Sigmoid colon (tissue), 3 donors: ENCODE measurements around the gene PTBP3.

ENCODE experiments used
- POLR2A ChIP-seq, 2 donors: fragments of 450-650 bp; IDR thresholded peaks; one replicate each; pipeline ENCODE4 v1.6.1; 2016; ENCODE audit warnings: antibody characterized with exemption in 2 of 2, mild to moderate bottlenecking in 2 of 2, moderate library complexity in 2 of 2
- TF ChIP-seq, protein P1 (sequence below), 4 experiments: fragments of 450-650 bp in 3 of 4; fragments of 200-600 bp in 1 of 4; IDR thresholded peaks; one replicate each; pipeline ENCODE4 v1.5.1; 2016 to 2019; ENCODE audit warnings: antibody characterized with exemption in 4 of 4, mild to moderate bottlenecking in 3 of 4, moderate library complexity in 2 of 4

DNA sequence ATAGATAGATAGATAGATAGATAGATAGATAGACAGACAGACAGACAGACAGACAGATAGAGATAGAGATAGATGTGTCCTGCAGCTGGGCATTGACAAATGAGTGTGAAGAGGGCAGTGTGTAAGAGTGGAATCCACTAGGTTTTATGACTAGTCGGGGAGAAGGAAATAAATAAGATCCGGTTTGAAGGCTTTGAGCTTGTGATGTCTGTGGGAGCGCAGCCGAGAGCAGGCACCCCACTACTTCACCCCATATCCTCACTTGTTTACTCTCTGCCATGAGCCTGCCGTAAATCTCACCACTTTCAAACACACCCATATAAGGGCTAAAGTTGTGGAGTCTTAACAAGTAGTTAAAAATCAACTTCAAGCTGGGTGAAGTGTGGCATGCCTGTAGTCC, 156.9 kb downstream of the PTBP3 start:
- TF ChIP-seq POLR2A (IDR thresholded peaks at IDR 0.05) = no peak
- TF ChIP-seq, protein P1, sequence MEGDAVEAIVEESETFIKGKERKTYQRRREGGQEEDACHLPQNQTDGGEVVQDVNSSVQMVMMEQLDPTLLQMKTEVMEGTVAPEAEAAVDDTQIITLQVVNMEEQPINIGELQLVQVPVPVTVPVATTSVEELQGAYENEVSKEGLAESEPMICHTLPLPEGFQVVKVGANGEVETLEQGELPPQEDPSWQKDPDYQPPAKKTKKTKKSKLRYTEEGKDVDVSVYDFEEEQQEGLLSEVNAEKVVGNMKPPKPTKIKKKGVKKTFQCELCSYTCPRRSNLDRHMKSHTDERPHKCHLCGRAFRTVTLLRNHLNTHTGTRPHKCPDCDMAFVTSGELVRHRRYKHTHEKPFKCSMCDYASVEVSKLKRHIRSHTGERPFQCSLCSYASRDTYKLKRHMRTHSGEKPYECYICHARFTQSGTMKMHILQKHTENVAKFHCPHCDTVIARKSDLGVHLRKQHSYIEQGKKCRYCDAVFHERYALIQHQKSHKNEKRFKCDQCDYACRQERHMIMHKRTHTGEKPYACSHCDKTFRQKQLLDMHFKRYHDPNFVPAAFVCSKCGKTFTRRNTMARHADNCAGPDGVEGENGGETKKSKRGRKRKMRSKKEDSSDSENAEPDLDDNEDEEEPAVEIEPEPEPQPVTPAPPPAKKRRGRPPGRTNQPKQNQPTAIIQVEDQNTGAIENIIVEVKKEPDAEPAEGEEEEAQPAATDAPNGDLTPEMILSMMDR (IDR thresholded peaks at IDR 0.05) = no peak
